ENCODE measurements around the gene NCAM1.

Gene NCAM1

GRCh38 chr11:113238721-113239120, 277.5 kb downstream of the NCAM1 start:
- Histone ChIP-seq H3K79me1 (ENCODE audit: low read length) (no peaks in the 10 kb centered on the region), H3K4me2 (ENCODE audit: low read length) (no peak overlapping the region), H3K27ac (ENCODE audit: low read depth, low read length) (no peak overlapping the region), H3K9ac (ENCODE audit: low read length) (no peak overlapping the region), H3K56ac (ENCODE audit: low read length) (no peak overlapping the region), H3K36me3 (ENCODE audit: control insufficient read depth, insufficient read depth, low read length) (no peaks in the 10 kb centered on the region), H3K4me3 (ENCODE audit: low read length) (no peak overlapping the region), H4K8ac (ENCODE audit: low read depth, low read length) (no peak overlapping the region), H2BK120ac (ENCODE audit: low read depth, low read length) (no peak overlapping the region), H2BK15ac (replicated peaks; ENCODE audit: low read depth) (no peak overlapping the region), H2AK5ac (ENCODE audit: low read length) (no peak overlapping the region), H3K4me1 (ENCODE audit: control insufficient read depth, low read depth, low read length) (peaks cover 6% of the 10 kb centered on the region), H4K5ac (ENCODE audit: low read length) (no peak overlapping the region), H3K79me2 (ENCODE audit: control insufficient read depth, insufficient read depth, low read length) (no peaks in the 10 kb centered on the region), H3K4ac (ENCODE audit: low read depth, low read length) (no peak overlapping the region), H3K18ac (ENCODE audit: low read length) (no peak overlapping the region), H2BK5ac (ENCODE audit: low read length) (no peak overlapping the region), H3K27me3 (ENCODE audit: insufficient read depth, low read length, poor library complexity) (no peaks in the 10 kb centered on the region), H3K23ac (ENCODE audit: low read length) (no peak overlapping the region)
- no CpG with 5 or more reads among the region's 5 CpGs for WGBS (ENCODE audit: extremely low coverage, insufficient coverage, low lambda C conversion rate)
- DNase-seq: no peak

DNA sequence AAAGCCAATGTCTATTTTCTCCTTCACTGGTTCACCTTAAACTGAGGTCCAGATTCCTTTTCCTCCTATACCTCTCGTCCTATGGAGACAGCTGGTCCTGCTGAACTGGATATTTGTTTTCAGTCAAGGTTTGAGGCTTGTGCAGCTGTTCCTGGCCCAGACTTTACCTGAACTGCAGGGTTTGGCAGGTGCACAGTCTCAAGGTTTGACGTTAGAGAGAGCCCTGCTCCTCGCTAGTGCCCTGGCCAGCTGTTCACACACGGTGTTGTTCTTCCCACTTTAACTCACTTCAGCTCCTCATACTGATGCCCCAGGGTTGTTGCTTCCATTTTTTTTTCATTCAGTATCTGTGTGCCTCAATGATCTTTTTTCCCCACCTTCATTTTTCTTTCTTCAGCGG, 279.2 kb downstream of the NCAM1 start:
- Histone ChIP-seq H3K4ac (ENCODE audit: low read depth, low read length) (no peak overlapping the region), H3K4me2 (ENCODE audit: low read length) (no peak overlapping the region), H3K27ac (ENCODE audit: low read depth, low read length) (no peak overlapping the region)

DNA sequence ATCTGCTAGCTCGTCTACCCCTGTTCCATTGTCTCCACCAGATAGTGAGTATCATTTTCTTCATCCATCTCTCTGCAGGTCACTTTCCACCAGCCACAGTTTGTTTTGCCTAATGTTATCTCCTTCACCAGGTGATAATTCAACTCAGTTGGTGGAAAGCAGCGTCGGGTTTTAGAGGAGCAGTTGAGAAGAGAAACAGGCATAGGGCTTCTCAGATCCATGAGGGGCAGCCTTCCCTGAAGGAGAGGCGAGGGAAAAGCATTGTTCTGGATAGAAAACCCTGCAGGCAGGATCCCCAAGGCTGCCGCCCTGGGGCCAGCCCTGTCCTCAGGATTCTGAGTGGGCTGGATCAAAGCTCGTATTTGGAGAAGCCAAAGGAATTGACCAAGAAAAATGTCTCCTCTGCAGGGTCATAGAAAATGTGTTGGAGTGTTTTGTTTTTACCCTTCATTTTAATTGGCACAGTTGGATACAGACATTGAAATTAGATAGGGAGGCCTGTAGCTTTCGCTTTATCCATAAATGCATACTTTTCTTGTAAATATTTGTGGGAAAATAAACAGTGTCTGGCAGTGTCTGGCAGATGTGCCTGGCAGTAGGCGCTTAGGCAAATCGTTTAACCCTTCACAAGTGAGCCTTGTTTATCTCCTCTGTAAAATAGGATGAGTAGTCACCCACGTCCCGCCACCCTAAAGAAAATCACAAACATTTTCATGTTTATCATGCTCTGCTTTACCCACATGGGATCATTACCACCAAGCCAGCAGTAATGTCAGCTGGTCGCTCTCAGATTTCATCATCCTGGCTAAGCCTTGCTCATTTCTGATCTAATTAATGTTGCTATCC, 279.8 kb downstream of the NCAM1 start:
- Histone ChIP-seq H4K5ac (ENCODE audit: low read length) (peak overlapping the region; percentile 48), H3K27me3 (ENCODE audit: insufficient read depth, low read length, poor library complexity) (no peaks in the 10 kb centered on the region), H3K18ac (ENCODE audit: low read length) (no peak overlapping the region), H2AK5ac (ENCODE audit: low read length) (no peak overlapping the region), H3K4me1 (ENCODE audit: control insufficient read depth, low read depth, low read length) (peaks cover 6% of the 10 kb centered on the region), H3K56ac (ENCODE audit: low read length) (peak overlapping the region; percentile 9), H3K23ac (ENCODE audit: low read length) (no peak overlapping the region), H3K9ac (ENCODE audit: low read length) (no peak overlapping the region), H2BK5ac (ENCODE audit: low read length) (peak overlapping the region; percentile 12), H3K27ac (ENCODE audit: low read depth, low read length) (peak overlapping the region; percentile 4), H2BK120ac (ENCODE audit: low read depth, low read length) (no peak overlapping the region), H3K4ac (ENCODE audit: low read depth, low read length) (no peak overlapping the region), H3K79me1 (ENCODE audit: low read length) (no peaks in the 10 kb centered on the region), H2BK15ac (replicated peaks; ENCODE audit: low read depth) (no peak overlapping the region), H3K36me3 (ENCODE audit: control insufficient read depth, insufficient read depth, low read length) (no peaks in the 10 kb centered on the region), H3K4me2 (ENCODE audit: low read length) (no peak overlapping the region), H3K4me3 (ENCODE audit: low read length) (no peak overlapping the region), H4K8ac (ENCODE audit: low read depth, low read length) (no peak overlapping the region), H3K79me2 (ENCODE audit: control insufficient read depth, insufficient read depth, low read length) (no peaks in the 10 kb centered on the region)
- no CpG with 5 or more reads among the region's 12 CpGs for WGBS (ENCODE audit: extremely low coverage, insufficient coverage, low lambda C conversion rate)
- peak; percentile 89 for DNase-seq

More for the DNA sequence above, 279.2 kb downstream of the NCAM1 start:
- no peak overlapping the region for H3K56ac ChIP-seq (ENCODE audit: low read length)
- no peak overlapping the region for H2BK5ac ChIP-seq (ENCODE audit: low read length)
- H2AK5ac ChIP-seq (ENCODE audit: low read length): no peak overlapping the region
- no peak overlapping the region for H3K18ac ChIP-seq (ENCODE audit: low read length)
- H4K5ac ChIP-seq (ENCODE audit: low read length): no peak overlapping the region
- H3K4me1 ChIP-seq (ENCODE audit: control insufficient read depth, low read depth, low read length): peaks cover 6% of the 10 kb centered on the region
- no peak overlapping the region for H3K23ac ChIP-seq (ENCODE audit: low read length)
- no peak overlapping the region for H2BK15ac ChIP-seq (replicated peaks; ENCODE audit: low read depth)
- no peak overlapping the region for H2BK120ac ChIP-seq (ENCODE audit: low read depth, low read length)
- H3K36me3 ChIP-seq (ENCODE audit: control insufficient read depth, insufficient read depth, low read length): no peaks in the 10 kb centered on the region
- WGBS (ENCODE audit: extremely low coverage, insufficient coverage, low lambda C conversion rate): no CpG with 5 or more reads among the region's 5 CpGs
- no peak overlapping the region for H3K9ac ChIP-seq (ENCODE audit: low read length)
- no peaks in the 10 kb centered on the region for H3K79me2 ChIP-seq (ENCODE audit: control insufficient read depth, insufficient read depth, low read length)
- DNase-seq: no peak
- H4K8ac ChIP-seq (ENCODE audit: low read depth, low read length): no peak overlapping the region
- no peaks in the 10 kb centered on the region for H3K79me1 ChIP-seq (ENCODE audit: low read length)
- H3K27me3 ChIP-seq (ENCODE audit: insufficient read depth, low read length, poor library complexity): no peaks in the 10 kb centered on the region
- H3K4me3 ChIP-seq (ENCODE audit: low read length): no peak overlapping the region

DNA sequence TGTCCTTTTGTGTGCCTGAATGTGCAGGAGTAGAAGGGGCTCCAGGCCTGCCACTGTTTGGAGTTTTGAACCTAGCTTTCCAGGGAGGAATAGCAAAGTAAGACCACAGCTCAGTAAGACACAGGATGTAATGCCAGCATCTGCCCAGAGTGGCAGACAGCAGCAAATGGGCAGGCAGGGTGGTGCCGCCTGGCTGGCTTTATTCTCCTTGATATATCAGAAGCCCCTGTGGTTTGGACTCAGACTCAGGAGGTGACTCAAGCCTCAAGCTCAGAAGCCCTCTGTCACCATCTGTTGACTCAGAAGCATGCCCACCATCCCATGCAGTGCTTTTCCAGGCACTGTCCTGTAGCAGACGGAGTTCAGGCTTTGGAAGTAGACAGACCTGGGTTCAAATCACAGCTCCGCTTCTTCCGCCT, 280.4 kb downstream of the NCAM1 start:
- Histone ChIP-seq H3K9ac (ENCODE audit: low read length) (no peak overlapping the region), H3K18ac (ENCODE audit: low read length) (no peak overlapping the region), H4K5ac (ENCODE audit: low read length) (no peak overlapping the region), H2BK5ac (ENCODE audit: low read length) (peak overlapping the region; percentile 12), H2AK5ac (ENCODE audit: low read length) (no peak overlapping the region), H3K36me3 (ENCODE audit: control insufficient read depth, insufficient read depth, low read length) (no peaks in the 10 kb centered on the region), H3K56ac (ENCODE audit: low read length) (peak overlapping the region; percentile 9), H3K79me1 (ENCODE audit: low read length) (no peaks in the 10 kb centered on the region), H2BK120ac (ENCODE audit: low read depth, low read length) (no peak overlapping the region), H3K4me1 (ENCODE audit: control insufficient read depth, low read depth, low read length) (peaks cover 6% of the 10 kb centered on the region), H4K8ac (ENCODE audit: low read depth, low read length) (no peak overlapping the region), H3K4ac (ENCODE audit: low read depth, low read length) (no peak overlapping the region), H3K27ac (ENCODE audit: low read depth, low read length) (peak overlapping the region; percentile 4), H3K4me3 (ENCODE audit: low read length) (no peak overlapping the region), H3K4me2 (ENCODE audit: low read length) (no peak overlapping the region), H3K79me2 (ENCODE audit: control insufficient read depth, insufficient read depth, low read length) (no peaks in the 10 kb centered on the region), H3K27me3 (ENCODE audit: insufficient read depth, low read length, poor library complexity) (no peaks in the 10 kb centered on the region), H3K23ac (ENCODE audit: low read length) (no peak overlapping the region), H2BK15ac (replicated peaks; ENCODE audit: low read depth) (no peak overlapping the region)
- WGBS (ENCODE audit: extremely low coverage, insufficient coverage, low lambda C conversion rate): no CpG with 5 or more reads among the region's 4 CpGs
- DNase-seq: peak; percentile 50

GRCh38 chr11:113242060-113242459, 280.8 kb downstream of the NCAM1 start:
- Histone ChIP-seq H2BK5ac (ENCODE audit: low read length) (no peak overlapping the region), H3K18ac (ENCODE audit: low read length) (no peak overlapping the region), H3K4ac (ENCODE audit: low read depth, low read length) (no peak overlapping the region), H3K23ac (ENCODE audit: low read length) (no peak overlapping the region), H3K79me2 (ENCODE audit: control insufficient read depth, insufficient read depth, low read length) (no peaks in the 10 kb centered on the region), H4K8ac (ENCODE audit: low read depth, low read length) (no peak overlapping the region), H2BK15ac (replicated peaks; ENCODE audit: low read depth) (no peak overlapping the region), H3K4me2 (ENCODE audit: low read length) (no peak overlapping the region), H4K5ac (ENCODE audit: low read length) (no peak overlapping the region), H3K27ac (ENCODE audit: low read depth, low read length) (no peak overlapping the region), H2BK120ac (ENCODE audit: low read depth, low read length) (no peak overlapping the region), H3K4me1 (ENCODE audit: control insufficient read depth, low read depth, low read length) (peaks cover 6% of the 10 kb centered on the region), H3K4me3 (ENCODE audit: low read length) (no peak overlapping the region), H3K36me3 (ENCODE audit: control insufficient read depth, insufficient read depth, low read length) (no peaks in the 10 kb centered on the region), H3K79me1 (ENCODE audit: low read length) (no peaks in the 10 kb centered on the region), H3K9ac (ENCODE audit: low read length) (no peak overlapping the region), H3K27me3 (ENCODE audit: insufficient read depth, low read length, poor library complexity) (no peaks in the 10 kb centered on the region), H2AK5ac (ENCODE audit: low read length) (no peak overlapping the region), H3K56ac (ENCODE audit: low read length) (no peak overlapping the region)
- WGBS (ENCODE audit: extremely low coverage, insufficient coverage, low lambda C conversion rate): no CpG with 5 or more reads among the region's 3 CpGs
- no peak for DNase-seq

Measured in mesendoderm (in vitro differentiated cells).